ENCODE results near the gene PLD4. TPM values are rescaled to one million over a fixed set of nuclear protein-coding genes. Genes with fewer than 3 reads are reported as not detected.
A peak's percentile ranks its signal among the peaks of the same experiment; 100 is the strongest.

Gene PLD4
- total and polyA plus RNA-seq, 9 of the 15 experiments (the other 6 are each of a cell fraction or from before 2014, with no cell fraction given): 0.18 to 0.24 TPM; not detected in 7

- Histone ChIP-seq H3K4me1 (replicated peaks in 1 of 2; ENCODE audit: control insufficient read depth in 2 of 2, insufficient read depth in 2 of 2, low read length in 2 of 2) (peaks cover 7 to 70% of the 10 kb centered on the region in 2 experiments; a peak in 4 of 5 replicates), H3K9me3 (replicated peaks; ENCODE audit: control insufficient read depth, insufficient read depth, low read depth, low read length) (no peaks in the 10 kb centered on the region), H3K27me3 (ENCODE audit: control insufficient read depth in 2 of 2, insufficient read depth in 2 of 2, low read length in 2 of 2) (no peaks in the 10 kb centered on the region), H3K9ac (ENCODE audit: insufficient read depth in 1 of 2, low read depth in 2 of 2, low read length in 2 of 2) (peak within 1 kb of the TSS in 1 of 2 experiments; percentile 91; a peak in 2 of 4 replicates), H4K20me1 (replicated peaks; ENCODE audit: control insufficient read depth, insufficient read depth, low read length) (0 out of 2 replicates have a peak, but pooled peaks cover 11% of the 10 kb centered on the region), H3K9me1 (ENCODE audit: control insufficient read depth, insufficient read depth, low read length) (no peaks in the 10 kb centered on the region), H2AFZ (ENCODE audit: low read depth, low read length) (peak within 1 kb of the TSS; percentile 91), H3K36me3 (ENCODE audit: control insufficient read depth, insufficient read depth, low read length) (no peaks in the 10 kb centered on the region), H3K4me3 (peak within 1 kb of the TSS; percentile 38), H3K27ac (ENCODE audit: extremely low read depth, low read depth, low read length) (no peak within 1 kb of the TSS), H3K4me2 (ENCODE audit: insufficient read depth, low read length) (peak within 1 kb of the TSS; percentile 73), H3K79me2 (ENCODE audit: control insufficient read depth, insufficient read depth, low read length) (no peaks in the 10 kb centered on the region)
- DNase-seq (ENCODE audit: extremely low read depth in 1 of 4, low spot score in 3 of 4): peak; percentile 85 to 88 (median 88)
- FAIRE-seq: no peak
- BruUV-seq (replicated peaks): no TSS peak
- ATAC-seq: peak; percentile 92
- 2% methylated on average over 11 of the region's 111 CpGs for WGBS (ENCODE audit: insufficient coverage, low coverage, missing lambda C conversion rate)
- ChIA-PET POLR2A (no interaction called here), CTCF (ENCODE audit: low intra/inter-chr PET ratio) (interaction anchor here (1.0 to 3.9 kb wide), 2 partner anchors 64 to 68 kb away, joined by 3 to 85 read pairs; no protein-coding TSS in a partner anchor)
- in situ Hi-C loops (cut with MboI): no loop called here
- intact Hi-C loops (cut with micrococcal nuclease): loop anchor here (5.0 kb wide), 1 partner anchor 39 kb away; no protein-coding TSS in a partner anchor
- 0 out of 2 replicates have a peak, but pooled peaks have one; percentile 30 for TF ChIP-seq RBFOX2 (IDR thresholded peaks at IDR 0.05; ENCODE audit: low read depth, low read length)
- no peak for TF ChIP-seq ZBTB2 (IDR thresholded peaks at IDR 0.05)
- TF ChIP-seq ERF (CRISPR knock-in tag; IDR thresholded peaks at IDR 0.05): no peak
- TF ChIP-seq PRMT5 (CRISPR knock-in tag; IDR thresholded peaks at IDR 0.05): no peak
- TF ChIP-seq SMAD3 (CRISPR knock-in tag; conservative IDR thresholded peaks at IDR 0.05): no peak
- TF ChIP-seq ZBTB7A (IDR thresholded peaks at IDR 0.05; ENCODE audit: borderline replicate concordance, control insufficient read depth, low read depth, low read length): peak; percentile 31
- no peak for TF ChIP-seq XRCC5 (IDR thresholded peaks at IDR 0.05; ENCODE audit: low read depth, low read length)
- TF ChIP-seq MAX (CRISPR knock-in tag; IDR thresholded peaks at IDR 0.05): no peak
- TF ChIP-seq VEZF1 (CRISPR knock-in tag; IDR thresholded peaks at IDR 0.05): peak; percentile 47
- peak; percentile 72 for TF ChIP-seq TBP (optimal IDR thresholded peaks at IDR 0.05; ENCODE audit: low read depth, low read length)
- no peak for TF ChIP-seq ZFPM2 (CRISPR knock-in tag; IDR thresholded peaks at IDR 0.05)
- TF ChIP-seq POLR2G (IDR thresholded peaks at IDR 0.05; ENCODE audit: low read depth, low read length): peak; percentile 74
- peak; percentile 63 for TF ChIP-seq TAF1 (IDR thresholded peaks at IDR 0.05; ENCODE audit: control insufficient read depth, extremely low read depth, insufficient read depth, low read length, severe bottlenecking)
- peak; percentile 37; the same call in 1 of the 2 replicates for TF ChIP-seq PHF8 (IDR thresholded peaks at IDR 0.05; ENCODE audit: borderline replicate concordance, low read length)
- TF ChIP-seq RHOXF2B (CRISPR knock-in tag; conservative IDR thresholded peaks at IDR 0.05): no peak
These were observed 53.3 kb downstream of the PLD4 start, which contains the start of gene AHNAK2 for GRCh38 chr14:104977681-104978653. Gene AHNAK2, minus strand, starts transcription at chr14:104978374. Its CDS starts 137 bp downstream, at chr14:104978237.
